Fibroblast of the conjunctiva (primary cell): ENCODE data around the gene TIE1.

Experiments used
- DNase-seq: peaks from one replicate; pipeline ENCODE4 v3.0.0-alpha.2; 2010; ENCODE audit warnings: low read depth

TIE1 gene

GRCh38 chr1:43300378-43301094 lies at the start of gene TIE1:
Gene TIE1 (plus strand): TSS chr1:43300982. CDS start chr1:43301072, 90 bp downstream.
- no peak for DNase-seq

- no peak for DNase-seq
Measured at GRCh38 chr1:43251024-43251423, 49.8 kb upstream of the TIE1 start.

- DNase-seq: no peak
Measured at GRCh38 chr1:43252225-43252624, 48.6 kb upstream of the TIE1 start.

GRCh38 chr1:43253173-43253572 lies 47.6 kb upstream of the TIE1 start:
- DNase-seq: no peak

GRCh38 chr1:43253876-43254275 lies 46.9 kb upstream of the TIE1 start:
- no peak for DNase-seq

GRCh38 chr1:43255438-43256210 lies 45.2 kb upstream of the TIE1 start:
- no peak for DNase-seq

- DNase-seq: no peak
Measured at GRCh38 chr1:43256675-43257570, 43.9 kb upstream of the TIE1 start.

- no peak for DNase-seq
Measured at GRCh38 chr1:43258370-43258769, 42.4 kb upstream of the TIE1 start.

GRCh38 chr1:43265431-43265830 lies 35.4 kb upstream of the TIE1 start:
- no peak for DNase-seq

GRCh38 chr1:43266881-43267280 lies 33.9 kb upstream of the TIE1 start:
- no peak for DNase-seq

- DNase-seq: no peak
Measured at GRCh38 chr1:43267291-43267805, 33.4 kb upstream of the TIE1 start.

- no peak for DNase-seq
Measured at GRCh38 chr1:43267818-43268425, 32.9 kb upstream of the TIE1 start.

- DNase-seq: no peak
Measured at GRCh38 chr1:43269627-43270375, 31.0 kb upstream of the TIE1 start, which contains the start of gene TMEM125. Gene TMEM125 (plus strand): TSS chr1:43269983. CDS start chr1:43272723, 2,740 bp downstream.

- no peak for DNase-seq
Measured at GRCh38 chr1:43270421-43271095, 30.2 kb upstream of the TIE1 start.

GRCh38 chr1:43271186-43272118 lies 29.3 kb upstream of the TIE1 start:
- no peak for DNase-seq

GRCh38 chr1:43272161-43272560 lies 28.6 kb upstream of the TIE1 start:
- no peak for DNase-seq

- no peak for DNase-seq
Measured at GRCh38 chr1:43272576-43273571, 27.9 kb upstream of the TIE1 start.

- no peak for DNase-seq
Measured at GRCh38 chr1:43273708-43274107, 27.1 kb upstream of the TIE1 start.
